Pancreas (tissue), 10 donors: Measurements from ENCODE around the gene PAQR9. TPM values are rescaled to one million over a fixed set of nuclear protein-coding genes. Genes with fewer than 3 reads are reported as not detected.

ENCODE experiments used
- ATAC-seq, 4 donors: fragments of 200-7000 bp; cut with Tn5 transposase; one replicate each; pipeline versions ENCODE4 v1.8.0 to v1.9.1; 2020; ENCODE audit warnings: mild to moderate bottlenecking in 4 of 4, moderate library complexity in 4 of 4
- DNase-seq, 6 donors: peaks; one replicate each; pipeline ENCODE4 v3.0.0-alpha.2; 2020
- FAIRE-seq: peaks from 2 replicates; lab custom pipeline; 2012; peaks lifted over from hg19 to GRCh38; lab: Jason Lieb, UNC
- H3K27ac ChIP-seq, 4 donors: fragments of 200-600 bp; sonication (generic); 1 replicate in 3 of 4; 2 replicates in 1 of 4; pipeline versions ENCODE4 v1.5.0 to v1.8.0; 2020
- H3K27me3 ChIP-seq, 4 donors: fragments of 200-600 bp; one replicate each; pipeline ENCODE4 v1.8.0; 2021
- H3K36me3 ChIP-seq, 3 donors: fragments of 200-600 bp; sonication (generic) in 1 of 3; one replicate each; pipeline versions ENCODE4 v1.5.0 to v1.8.0; 2020 to 2021
- H3K4me1 ChIP-seq, 3 donors: fragments of 200-600 bp; one replicate each; pipeline ENCODE4 v1.8.0; 2021
- H3K4me3 ChIP-seq, 4 donors: fragments of 200-600 bp; sonication (generic) in 2 of 4; one replicate each; pipeline versions ENCODE4 v1.5.0 to v1.8.0; 2020 to 2021
- H3K9me3 ChIP-seq, 4 donors: fragments of 200-600 bp; one replicate each; pipeline ENCODE4 v1.8.0; 2021
- CTCF ChIP-seq, 4 donors: fragments of 200-600 bp; sonication (generic) in 3 of 4; IDR thresholded peaks; one replicate each; pipeline versions ENCODE4 v1.5.0 to v1.8.0; 2021; ENCODE audit warnings: antibody characterized with exemption in 4 of 4
- WGBS, 2 donors: extraction: QIAGEN DNeasy Blood & Tissue Kit; methylation state at CpG; one replicate each; pipeline ENCODE4 v1.1.7; 2013; 5-methylcytosine and 5-hydroxymethylcytosine counted together
- intact Hi-C, 3 donors: fragments of 100-400 bp; cut with DNase I; formaldehyde crosslinking; loops; one replicate each; pipeline versions ENCODE4 v1.11.1 to v1.14.2; 2022
- polyA plus RNA-seq, 2 donors: library from polyadenylated mRNA; stranded (reverse); fragments of 200-250 nt; gene quantifications; one replicate each; pipeline ENCODE4 v1.2.3, GENCODE V29; 2013
- total RNA-seq, 6 donors: library from RNA; stranded (reverse); fragmentation: NEBNext Ultra II Directional in 4 of 6; extraction: Animal tissue kit (Norgen Biotek cat#: 25700) in 4 of 6; gene quantifications; one replicate each; pipeline versions ENCODE4 v1.2.1 to v1.2.4, GENCODE V29; 2021 to 2023
- donor health status: healthy with polysubstance abuse.
- donor health status: DM: no; HTN: no; CAD: no; lungs with moderate emphysema.
- donor health status: DM: no; HTN: no; CAD: no.
- donor health status: control.
- donor health status: control.
- donor health status: Bipolar disorder and iron deficiency.
- donor health status: DM: yes; HTN: yes; CAD: no.
- donor health status: DM: no; HTN: no; CAD: no.
- donor health status: DM: no; HTN: no; CAD: no.
- donor health status: DM: yes; HTN: yes; CAD: no.

PAQR9 gene
- total and polyA plus RNA-seq, 8 donors = 0.13 TPM; not detected in 7

DNA sequence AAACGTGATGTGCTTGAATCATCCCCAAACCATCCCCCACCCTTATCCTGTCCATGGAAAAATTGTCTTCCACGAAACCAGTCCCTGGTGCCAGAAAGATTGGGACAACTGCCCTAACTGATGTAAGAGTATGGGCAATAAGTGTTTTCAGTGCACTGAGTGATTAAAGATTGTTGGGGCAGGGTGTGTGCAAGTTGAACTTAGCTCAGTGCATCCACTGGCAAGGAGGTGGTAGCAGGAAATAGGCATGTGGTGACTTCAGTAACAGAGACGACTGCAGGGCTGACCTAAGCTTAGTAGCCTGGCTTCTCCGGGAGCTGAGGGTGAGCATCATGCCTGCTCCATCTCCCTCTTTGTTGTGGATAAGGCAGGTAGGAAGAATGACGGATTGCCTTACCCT lies 27.5 kb downstream of the PAQR9 start:
- no peak overlapping the region for H3K4me3 ChIP-seq
- H3K27ac ChIP-seq = no peak overlapping the region
- ATAC-seq = no peak
- FAIRE-seq = no peak
- 55 to 65% methylated on average over 5 of the region's 5 CpGs for WGBS, 2 donors
- H3K4me1 ChIP-seq = no peaks in the 10 kb centered on the region
- TF ChIP-seq CTCF (IDR thresholded peaks at IDR 0.05) = no peak
- no peak for DNase-seq
- intact Hi-C loops = no loop called here
- H3K36me3 ChIP-seq = no peaks in the 10 kb centered on the region
- no peaks in the 10 kb centered on the region for H3K27me3 ChIP-seq
- H3K9me3 ChIP-seq = no peaks in the 10 kb centered on the region

- no peak for TF ChIP-seq CTCF (IDR thresholded peaks at IDR 0.05)
- Histone ChIP-seq H3K27ac (no peak overlapping the region), H3K27me3 (no peaks in the 10 kb centered on the region), H3K9me3 (no peaks in the 10 kb centered on the region), H3K4me3 (no peak overlapping the region), H3K4me1 (no peaks in the 10 kb centered on the region), H3K36me3 (no peaks in the 10 kb centered on the region)
- intact Hi-C loops = no loop called here
- no peak for DNase-seq
- no peak for ATAC-seq
- no peak for FAIRE-seq
- 75 to 76% methylated on average over 3 of the region's 3 CpGs for WGBS, 2 donors
Observed at GRCh38 chr3:142934887-142935269, 28.6 kb downstream of the PAQR9 start.

DNA sequence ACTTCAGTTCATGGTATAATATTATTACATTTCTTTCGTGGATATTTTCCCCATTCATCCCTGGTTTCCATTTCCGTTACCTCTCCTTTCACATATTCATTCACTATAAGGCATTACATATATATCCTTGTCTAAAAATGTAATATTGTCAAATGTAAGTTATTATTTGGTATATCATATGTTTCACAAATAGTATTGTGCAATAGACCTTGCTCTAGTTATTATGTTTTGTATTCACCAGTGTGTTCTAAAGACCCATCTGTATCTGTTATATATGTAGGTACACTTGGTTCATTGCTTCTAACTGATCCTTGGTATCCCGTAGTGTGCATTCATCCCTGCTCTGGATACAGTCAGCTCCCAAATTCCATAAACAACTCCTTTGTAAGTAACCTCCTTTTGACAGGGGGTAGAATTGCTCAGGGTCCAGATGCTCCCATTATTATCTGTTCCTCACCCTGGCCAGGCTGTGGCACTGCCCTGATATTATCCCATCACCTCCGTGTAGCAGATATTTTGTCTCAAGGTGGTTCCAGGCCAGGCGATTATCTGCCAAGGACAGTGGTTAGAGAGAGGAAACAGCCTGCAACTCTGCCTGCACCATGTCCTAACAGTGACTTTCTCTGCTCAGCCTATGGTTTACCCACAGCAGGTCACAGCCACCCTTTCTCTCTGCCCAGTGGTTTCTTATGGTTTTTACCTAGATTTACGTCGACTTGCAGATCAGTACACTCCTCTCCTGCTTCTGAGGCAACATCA lies 29.2 kb downstream of the PAQR9 start:
- TF ChIP-seq CTCF (IDR thresholded peaks at IDR 0.05) = no peak
- DNase-seq (no peak), ATAC-seq (no peak), FAIRE-seq (no peak)
- H3K4me1 ChIP-seq = no peaks in the 10 kb centered on the region
- H3K4me3 ChIP-seq = no peak overlapping the region
- H3K36me3 ChIP-seq = no peaks in the 10 kb centered on the region
- no peak overlapping the region for H3K27ac ChIP-seq
- no peaks in the 10 kb centered on the region for H3K9me3 ChIP-seq
- H3K27me3 ChIP-seq = no peaks in the 10 kb centered on the region
- WGBS, 2 donors = 62 to 77% methylated on average over 7 of the region's 7 CpGs
- intact Hi-C loops = no loop called here

GRCh38 chr3:142931222-142931621 lies 32.3 kb downstream of the PAQR9 start:
- WGBS, 2 donors = 63 to 70% methylated on average over 6 of the region's 6 CpGs
- ATAC-seq (no peak), FAIRE-seq (no peak), DNase-seq (no peak)
- no peaks in the 10 kb centered on the region for H3K9me3 ChIP-seq
- no peaks in the 10 kb centered on the region for H3K36me3 ChIP-seq
- H3K27me3 ChIP-seq = no peaks in the 10 kb centered on the region
- TF ChIP-seq CTCF (IDR thresholded peaks at IDR 0.05) = no peak
- H3K4me3 ChIP-seq = no peak overlapping the region
- no peaks in the 10 kb centered on the region for H3K4me1 ChIP-seq
- H3K27ac ChIP-seq = no peak overlapping the region
- intact Hi-C loops = no loop called here

DNA sequence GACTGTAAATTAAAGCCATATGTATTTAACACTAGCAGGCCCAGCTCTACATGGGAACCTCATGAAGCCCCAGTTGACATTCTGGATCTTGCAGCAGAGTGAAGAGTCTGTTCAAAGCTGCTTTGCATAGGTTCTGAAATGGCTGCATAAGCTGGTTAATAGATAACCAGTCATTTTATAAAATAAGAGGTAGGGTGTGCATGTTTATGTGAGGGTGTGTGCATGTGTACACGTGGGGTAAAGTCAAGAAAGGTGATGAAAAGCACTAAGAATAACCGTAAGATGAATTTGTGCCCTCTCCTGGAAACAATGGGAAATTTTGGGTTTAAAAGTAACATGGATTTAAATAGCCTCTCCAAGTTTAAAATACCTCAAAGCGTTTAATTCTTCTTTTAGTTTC lies 33.0 kb downstream of the PAQR9 start:
- 44 to 46% methylated on average over 3 of the region's 3 CpGs for WGBS, 2 donors
- DNase-seq (no peak), ATAC-seq (no peak), FAIRE-seq (no peak)
- no peaks in the 10 kb centered on the region for H3K9me3 ChIP-seq
- intact Hi-C loops = no loop called here
- H3K4me1 ChIP-seq = no peaks in the 10 kb centered on the region
- no peaks in the 10 kb centered on the region for H3K27me3 ChIP-seq
- H3K36me3 ChIP-seq = no peaks in the 10 kb centered on the region
- TF ChIP-seq CTCF (IDR thresholded peaks at IDR 0.05) = no peak
- H3K4me3 ChIP-seq = no peak overlapping the region
- H3K27ac ChIP-seq = no peak overlapping the region
